DMS114 treated with DMSO at 0.1 percent for 48 hours (cell line): ENCODE measurements around the gene TBC1D3I.
"Not testable (repeated sequence)": the region's sequence is repeated elsewhere in the genome, so short reads cannot be mapped to it uniquely, and the experiment has no call there.

Source experiments
- DNase-seq: peaks from one replicate; lab custom pipeline; 2025; ENCODE audit not compliant: unreplicated experiment; lab: John Stamatoyannopoulos, UW

The TBC1D3I gene

GRCh38 chr17:36207383-36207782 is 57.0 kb downstream of the TBC1D3I start:
- not testable (repeated sequence) for DNase-seq

GRCh38 chr17:36206486-36206821 is 57.9 kb downstream of the TBC1D3I start:
- not testable (repeated sequence) for DNase-seq

- no peak for DNase-seq
These were observed 58.5 kb downstream of the TBC1D3I start for GRCh38 chr17:36205637-36206485.

- no peak for DNase-seq
These were observed 59.5 kb downstream of the TBC1D3I start for GRCh38 chr17:36204724-36205500.
